Hematopoietic multipotent progenitor cell treated with erythropoietin and hydrocortisone succinate and interleukin-3 and kit ligand, for 8 days (in vitro differentiated cells): ENCODE results near the gene CAMTA1.

Experiments
- DNase-seq: peaks from one replicate; pipeline ENCODE4 v3.0.0-alpha.2; 2015

CAMTA1 gene

DNA sequence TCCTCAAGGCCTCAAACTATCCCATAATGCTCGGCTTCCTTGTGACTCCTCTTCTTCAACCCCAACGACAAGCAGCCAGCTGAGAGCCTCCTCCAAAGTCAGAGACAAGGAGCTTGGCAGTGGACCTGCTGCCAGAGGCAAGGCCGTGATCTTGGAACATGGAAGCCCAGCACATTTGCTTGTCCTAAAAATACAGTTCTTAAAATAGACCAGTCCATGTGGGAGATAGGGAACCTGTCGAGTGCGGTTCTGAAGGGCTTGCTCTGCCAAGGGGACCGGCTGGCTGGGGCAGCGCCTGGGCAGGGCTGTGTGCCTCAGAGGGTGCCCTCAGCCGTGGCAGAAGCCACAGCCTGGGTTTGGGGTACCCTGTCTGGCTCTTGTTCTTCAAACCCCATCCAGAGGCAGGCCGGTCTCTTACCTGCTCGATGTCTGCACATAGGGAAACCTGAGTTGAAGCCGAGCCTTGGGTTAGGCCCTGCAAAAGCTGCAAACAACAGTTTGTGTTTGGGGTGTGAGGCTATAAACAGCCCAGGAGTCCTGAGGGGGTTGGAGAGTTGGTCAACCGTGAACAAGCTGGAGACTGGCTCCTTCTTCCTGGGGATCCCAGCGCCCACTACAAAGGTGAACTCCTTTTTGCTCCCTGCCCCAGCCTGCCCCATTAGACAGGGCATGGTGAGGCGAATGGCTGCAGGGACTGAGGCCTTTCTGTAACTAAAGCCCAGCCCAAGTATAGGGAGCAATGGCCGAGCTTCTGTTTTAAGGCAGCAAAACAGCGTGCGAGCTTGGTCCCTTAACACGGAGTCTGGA, 228.8 kb downstream of the CAMTA1 start:
- no peak for DNase-seq

DNA sequence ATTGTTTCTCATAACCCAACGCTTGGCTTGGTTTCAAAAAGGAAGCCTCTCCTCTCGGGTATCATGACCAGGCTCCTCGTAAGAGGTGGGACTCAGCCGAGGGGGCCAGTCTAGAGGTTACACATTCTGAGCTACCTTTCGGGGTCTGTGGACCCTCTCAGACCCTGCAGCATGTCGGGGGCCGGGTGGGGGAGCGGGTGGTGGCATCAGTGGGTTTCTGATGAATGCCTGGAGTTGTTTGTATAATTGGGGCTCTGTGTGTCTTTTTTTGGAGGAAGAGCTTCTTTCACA, 229.3 kb downstream of the CAMTA1 start:
- no peak for DNase-seq

DNA sequence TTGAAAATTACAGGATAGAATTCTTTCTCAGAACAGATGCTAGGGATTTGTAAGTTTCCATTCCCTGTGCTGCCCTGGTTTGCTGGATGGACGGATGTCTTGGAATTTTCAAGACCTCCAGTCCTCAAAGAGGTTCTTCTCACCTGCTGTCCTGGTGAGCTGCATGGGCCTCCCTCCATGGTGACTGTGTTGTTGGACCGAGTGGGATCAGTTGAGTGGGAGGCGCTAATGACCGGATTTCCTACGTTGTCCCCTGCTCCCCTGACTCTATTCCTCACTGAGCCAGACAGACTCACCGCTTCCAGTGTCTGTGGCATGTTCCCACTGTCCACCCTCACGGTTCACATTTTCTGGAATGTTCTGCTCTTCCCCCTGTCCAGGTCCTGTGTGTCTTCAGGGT, 229.8 kb downstream of the CAMTA1 start:
- no peak for DNase-seq

DNA sequence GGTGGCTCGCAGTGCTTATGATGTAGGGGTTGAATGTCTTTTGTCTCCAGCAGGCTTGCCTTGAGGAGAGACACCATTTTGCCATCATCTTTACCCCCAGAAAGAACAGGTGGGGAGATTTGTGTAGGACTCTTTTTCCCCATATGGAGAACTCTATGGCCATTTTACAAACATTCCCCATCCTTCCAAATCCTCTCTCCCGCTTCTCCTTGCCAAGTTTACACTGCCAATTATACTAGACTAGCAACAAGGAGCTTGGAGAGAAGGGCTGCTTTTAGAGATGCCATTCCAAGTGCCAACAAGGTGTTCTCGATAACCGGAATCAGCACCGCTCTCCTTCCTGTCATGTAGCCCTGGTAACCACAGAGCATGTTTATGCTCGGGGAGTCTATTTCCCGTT, 233.1 kb downstream of the CAMTA1 start:
- DNase-seq: no peak

DNA sequence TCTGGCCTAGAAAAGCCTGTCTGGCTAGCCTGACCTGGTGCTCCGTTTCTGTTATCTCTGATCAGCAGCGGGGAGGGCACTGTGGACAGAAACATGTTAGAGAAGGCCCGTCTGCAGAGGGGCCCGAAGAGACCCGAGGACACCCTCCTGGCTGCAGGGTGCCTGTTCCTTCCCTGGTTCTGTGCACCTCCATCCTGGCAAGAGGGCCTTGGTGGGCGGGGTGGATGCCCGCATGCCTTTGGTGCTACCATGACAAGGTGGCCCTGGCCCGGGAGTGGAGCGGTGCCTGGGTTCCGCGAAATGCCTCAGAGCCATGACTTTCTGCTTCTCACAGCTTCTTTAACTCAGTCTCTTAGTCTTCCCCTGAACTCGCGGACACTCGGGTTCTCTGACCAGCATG, 233.6 kb downstream of the CAMTA1 start:
- no peak for DNase-seq

DNA sequence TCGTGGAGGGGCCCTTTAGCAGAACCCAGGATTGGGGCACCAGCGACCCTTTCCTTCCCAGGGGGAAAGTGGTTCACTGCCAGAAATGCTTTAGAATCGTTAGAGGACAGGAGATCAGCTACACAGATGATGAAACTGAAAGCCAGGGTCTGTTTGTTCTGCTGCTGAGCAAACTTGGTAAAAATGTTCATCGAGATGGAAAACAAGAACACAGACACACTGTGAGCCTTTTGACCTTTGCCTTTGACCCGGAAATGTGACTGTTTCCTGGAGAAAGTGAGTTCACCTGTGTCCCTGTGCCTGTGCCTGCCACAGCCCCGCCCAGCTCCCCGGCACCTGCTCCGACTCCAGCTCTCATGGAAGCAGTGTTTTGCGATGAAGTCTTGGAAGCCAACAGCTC, 234.3 kb downstream of the CAMTA1 start:
- DNase-seq: no peak

DNA sequence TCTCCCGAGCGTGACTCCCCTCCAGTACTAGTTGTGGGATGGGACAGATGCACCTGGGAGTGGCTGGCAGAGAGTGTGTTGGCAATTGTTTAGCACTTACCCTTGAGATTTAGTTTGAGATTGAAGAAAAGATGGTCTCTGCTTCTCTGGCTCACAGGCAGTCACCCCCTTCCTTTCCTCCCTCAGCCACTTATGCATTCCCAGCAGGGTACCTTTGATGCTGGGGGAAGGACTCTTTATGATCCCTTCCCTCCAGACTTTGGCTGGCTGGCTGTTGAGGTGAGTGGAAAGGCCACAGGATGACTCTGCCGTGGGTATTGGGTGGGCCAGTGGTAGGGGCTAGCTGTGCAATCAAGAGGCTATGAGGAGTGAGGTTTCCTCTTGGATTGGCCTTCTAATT, 236.8 kb downstream of the CAMTA1 start:
- DNase-seq: no peak

DNA sequence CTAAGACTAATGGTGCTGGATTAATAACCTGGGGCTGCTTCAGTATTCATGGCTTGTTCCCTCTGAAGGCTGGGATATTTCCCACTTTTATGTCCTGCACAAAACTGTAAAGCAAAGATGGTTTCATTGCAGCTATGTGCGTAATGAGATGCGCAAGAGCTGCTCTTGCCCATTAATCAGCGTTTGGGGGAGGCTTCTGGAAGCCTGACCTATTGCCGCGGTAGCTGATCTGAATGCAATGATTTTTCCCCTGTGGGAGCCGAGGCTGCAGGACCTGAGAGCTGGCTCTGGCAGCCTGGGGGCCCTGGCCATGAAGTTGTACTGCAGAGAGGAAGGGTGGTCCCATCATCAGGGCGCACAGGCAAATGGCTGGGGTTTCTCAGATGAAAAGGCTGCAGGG, 239.8 kb downstream of the CAMTA1 start:
- DNase-seq: no peak

DNA sequence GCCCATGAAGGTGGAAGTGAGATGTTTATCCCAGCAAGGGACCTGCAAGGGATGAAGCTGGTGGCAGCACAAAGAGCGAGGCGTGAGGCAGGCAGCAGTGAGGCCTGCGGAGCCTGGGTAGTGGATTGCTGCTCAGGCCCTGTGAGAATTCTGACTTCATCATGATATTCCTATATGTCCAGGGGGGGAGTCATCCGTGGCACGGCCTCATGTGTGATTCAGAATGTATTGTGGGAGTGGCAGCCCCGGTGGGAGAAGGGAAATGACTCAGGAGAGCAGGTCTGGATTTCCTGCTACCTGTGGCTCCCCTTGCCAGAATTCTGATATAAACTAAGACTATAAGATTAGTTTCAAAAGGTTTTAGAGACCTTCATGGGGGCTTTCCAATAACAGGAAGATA, 240.9 kb downstream of the CAMTA1 start:
- DNase-seq: no peak

DNA sequence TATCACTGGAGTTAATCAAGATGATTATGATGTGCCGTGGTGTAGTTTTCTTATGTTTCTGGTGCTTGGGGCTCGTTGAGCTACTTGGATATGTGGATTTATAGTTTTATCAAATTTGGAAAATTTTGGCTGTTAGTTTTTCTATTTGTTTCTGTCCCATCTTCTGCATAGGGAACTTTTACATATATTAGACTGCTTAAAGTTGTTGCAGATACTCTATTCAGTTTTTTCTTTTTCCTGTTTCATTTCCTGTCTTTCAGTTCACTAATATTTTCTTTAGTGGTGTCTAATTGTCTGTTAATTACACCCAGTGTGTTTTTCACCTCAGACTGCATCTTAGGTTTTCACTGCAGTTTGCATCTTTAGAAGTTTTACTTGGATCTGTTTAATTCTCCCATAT, 247.7 kb downstream of the CAMTA1 start:
- DNase-seq: no peak

DNA sequence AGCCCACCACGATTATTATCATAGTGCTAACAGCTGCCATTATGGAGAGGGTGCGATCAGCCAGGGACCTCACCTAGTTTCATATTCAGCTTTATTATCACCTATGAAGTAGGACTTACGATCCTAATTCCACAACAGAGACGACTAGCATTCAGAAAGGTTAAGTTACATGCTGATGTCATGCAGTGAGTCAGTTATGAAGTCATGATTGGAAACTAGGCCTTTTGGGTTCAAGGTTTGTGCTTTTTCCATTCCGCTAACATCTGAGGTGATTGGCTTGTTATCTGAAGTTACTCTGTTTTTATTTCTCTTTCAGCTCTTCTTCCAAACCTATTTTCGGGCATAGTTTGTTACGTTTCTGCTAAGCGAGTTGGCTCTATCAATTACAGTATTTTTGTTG, 251.1 kb downstream of the CAMTA1 start:
- DNase-seq: no peak

DNA sequence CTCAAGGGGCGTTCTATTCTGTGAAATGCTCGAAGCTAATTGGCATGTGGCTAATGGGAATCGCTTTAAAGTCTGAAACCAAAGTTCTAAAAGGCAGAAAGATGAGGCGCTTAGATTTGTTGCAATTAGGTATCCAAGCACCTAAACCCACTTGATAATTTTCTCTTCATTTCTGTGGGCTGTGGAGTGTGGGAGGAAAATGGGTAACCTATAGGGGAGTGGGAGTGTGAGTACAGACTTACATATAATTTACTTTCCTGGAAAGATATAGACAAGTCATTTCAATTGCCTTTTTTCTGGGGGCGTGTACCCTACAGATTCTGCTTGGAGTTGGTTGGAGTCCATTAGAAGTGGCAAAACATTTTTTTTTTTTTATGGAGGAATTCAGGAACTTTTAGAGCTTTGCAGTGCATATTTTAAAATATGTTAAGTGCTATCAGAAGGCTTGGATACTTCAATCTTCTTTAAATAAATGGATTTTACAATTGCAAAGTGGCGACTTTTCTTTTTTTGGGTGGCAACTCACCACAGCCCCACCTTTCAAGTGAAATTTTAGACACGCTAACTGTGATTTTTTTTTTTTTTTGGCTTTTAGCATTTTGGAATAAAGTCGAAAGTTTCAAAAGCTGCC, 254.5 kb downstream of the CAMTA1 start:
- DNase-seq: no peak

DNA sequence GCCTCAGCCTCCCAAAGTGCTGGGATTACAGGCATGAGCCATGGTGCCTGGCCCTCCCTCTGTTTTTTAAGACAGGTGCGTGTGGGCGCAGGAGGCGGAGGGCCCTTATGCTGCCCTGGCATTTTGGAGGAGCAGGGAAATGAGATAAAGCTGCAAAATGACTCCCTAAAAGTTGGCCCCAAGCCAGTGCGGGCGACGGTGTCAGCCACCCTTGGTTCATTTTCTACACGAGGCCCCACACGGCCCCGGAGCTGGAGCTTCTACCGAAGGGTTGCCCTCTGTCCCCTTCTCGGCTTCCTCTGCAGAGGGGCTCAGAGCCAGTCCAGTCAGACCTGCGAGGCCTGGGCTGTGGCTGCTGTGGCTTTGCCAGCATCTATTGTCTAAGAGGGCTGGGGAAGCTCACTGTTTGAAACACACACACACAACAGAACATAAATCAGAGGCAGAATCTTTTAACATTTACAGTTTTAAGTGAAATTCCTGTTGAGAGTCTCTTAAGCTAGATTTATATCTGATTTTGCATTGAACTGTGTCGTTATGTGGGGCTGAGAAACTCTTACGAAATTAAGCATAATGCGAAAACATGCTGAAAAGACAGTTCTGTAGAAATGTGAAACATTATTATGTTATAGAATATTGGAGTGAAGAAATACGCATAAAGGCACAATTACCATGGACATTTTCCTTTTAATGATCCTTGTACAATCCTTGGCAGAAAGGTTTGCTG, 255.9 kb downstream of the CAMTA1 start:
- DNase-seq: no peak

DNA sequence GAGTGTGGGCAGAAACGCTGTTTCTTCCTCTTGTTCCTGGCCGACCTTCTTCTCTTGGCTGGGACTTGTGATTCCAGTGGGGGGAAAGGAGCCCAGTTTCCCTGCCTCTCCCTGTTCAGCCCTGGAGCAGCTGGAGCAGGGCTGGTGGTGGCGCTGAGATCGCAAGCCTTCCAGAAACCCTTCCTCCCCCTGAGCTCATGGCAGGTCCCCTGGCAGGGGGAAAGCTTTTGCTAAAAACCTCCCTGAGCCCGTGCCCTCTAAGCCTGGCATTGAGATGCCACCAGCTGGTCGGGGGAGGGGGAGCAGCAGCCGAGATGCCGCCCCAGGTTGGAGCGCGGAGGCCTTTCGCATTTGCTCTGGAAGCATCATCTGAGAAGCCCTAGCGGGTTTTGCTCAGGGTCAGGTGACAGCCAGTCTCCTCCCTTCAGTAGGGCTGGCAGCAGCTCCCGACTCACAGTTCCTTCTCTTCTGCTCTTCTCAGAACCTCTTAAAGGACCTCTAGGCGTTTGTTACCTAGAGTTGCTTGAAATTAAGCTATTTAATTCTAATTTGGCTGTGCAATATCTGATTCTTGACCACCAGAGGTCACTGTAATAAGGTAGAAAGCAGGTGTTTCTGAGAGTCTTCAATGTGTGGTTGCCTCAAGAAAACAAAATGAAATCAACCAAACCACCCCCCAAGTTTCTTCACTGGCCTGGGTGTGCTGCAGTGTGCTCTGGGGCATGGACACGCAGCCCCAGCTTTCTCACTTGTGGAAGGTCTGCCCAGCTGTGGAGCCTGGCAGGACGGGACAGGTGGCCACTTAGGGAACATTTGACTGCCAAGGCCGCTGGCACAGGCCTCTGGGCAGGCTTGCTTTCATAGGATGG, 257.3 kb downstream of the CAMTA1 start:
- DNase-seq: peak; percentile 31

DNA sequence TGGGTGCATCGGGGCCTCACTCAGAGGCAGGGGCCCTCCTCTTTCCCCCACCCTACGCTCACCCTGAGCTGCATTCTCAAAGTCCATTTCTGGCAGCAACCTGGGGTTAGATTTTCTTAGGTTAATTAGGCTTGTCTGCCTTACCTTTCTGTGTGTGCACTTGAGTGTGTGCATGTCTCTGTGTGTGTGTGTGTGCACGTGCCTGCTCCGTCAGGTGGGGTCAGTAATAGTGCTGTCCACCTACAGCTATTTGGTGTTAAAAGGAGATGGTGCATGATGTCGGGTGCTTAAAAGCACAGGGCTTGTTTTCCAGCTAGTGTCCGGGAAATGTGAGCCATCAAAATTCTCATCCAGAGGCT, 257.9 kb downstream of the CAMTA1 start:
- no peak for DNase-seq

DNA sequence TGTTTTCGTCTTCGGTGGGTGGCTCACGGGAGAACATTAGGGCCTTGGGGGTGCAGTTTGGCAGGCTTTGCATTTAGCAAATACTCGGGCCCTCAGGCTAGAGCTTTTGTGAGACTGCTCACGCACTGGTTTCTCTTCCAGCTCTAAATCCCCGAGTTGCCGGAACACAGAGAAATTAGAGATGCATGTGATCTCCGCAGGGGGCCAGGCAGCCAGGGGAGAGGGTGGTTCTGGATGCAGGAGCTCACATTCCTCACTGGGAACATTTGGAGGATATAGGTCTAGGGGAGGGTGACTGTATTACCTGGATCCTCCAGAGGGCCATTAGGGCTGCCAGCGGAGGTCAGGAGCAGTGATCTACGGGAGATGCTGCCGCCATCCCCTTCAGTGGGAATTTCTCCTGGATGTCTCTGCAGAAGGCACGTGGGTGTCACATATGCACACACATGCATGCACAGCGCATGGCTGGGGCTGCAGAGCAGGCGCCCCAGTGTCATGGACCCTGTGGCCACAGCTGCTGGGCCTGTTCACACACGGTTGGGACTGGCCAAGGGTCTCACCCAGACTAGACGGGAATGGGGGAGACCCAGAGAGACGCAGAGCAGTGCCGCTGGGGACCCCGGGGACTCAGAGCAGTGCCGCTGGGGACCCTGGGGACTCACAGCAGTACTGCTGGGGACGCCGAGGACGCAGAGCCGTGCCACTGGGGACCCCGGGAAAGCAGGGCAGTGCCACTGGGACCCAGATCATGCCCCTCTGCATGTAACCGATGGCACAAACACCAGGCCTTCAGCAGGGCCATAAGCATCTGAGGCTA, 258.7 kb downstream of the CAMTA1 start:
- no peak for DNase-seq

DNA sequence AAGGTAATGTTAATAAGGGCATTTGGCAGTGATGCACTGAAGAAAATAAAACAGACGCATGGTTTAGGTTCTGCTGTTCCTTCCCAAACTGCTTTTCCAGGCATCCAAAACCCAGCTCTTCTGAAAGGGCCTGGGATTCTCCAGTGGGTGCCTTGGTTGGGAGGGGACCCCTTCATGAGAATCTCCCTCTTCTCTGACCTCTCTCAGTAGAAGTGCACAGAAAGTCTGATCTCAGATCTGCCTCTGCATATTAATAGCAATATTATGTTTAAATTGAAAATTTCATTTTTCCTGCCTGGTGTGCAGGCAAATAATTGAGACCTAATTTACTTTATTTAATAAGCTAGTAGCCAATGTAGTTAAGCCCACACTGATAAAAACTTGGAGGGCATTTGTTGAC, 260.6 kb downstream of the CAMTA1 start:
- no peak for DNase-seq

DNA sequence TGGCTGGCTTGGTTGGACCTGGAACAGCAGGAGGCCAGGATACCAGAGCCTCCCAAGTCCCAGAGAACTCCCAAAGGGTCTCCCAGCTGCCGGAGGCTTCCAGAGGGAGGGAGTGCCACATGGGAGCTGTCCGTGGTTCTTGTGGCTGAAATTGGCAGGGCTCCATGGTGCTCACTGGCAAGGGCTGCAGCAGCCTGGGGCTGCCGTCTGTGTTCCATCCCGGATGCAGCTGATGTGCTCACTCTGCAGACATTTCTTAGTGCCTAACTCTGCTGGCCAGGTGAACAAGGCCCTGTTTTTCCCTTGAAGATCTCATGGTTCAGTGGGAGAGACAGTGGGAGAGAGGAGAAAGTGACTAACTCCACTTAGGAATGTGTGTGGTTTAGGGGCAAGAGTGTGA, 261.1 kb downstream of the CAMTA1 start:
- DNase-seq: no peak

DNA sequence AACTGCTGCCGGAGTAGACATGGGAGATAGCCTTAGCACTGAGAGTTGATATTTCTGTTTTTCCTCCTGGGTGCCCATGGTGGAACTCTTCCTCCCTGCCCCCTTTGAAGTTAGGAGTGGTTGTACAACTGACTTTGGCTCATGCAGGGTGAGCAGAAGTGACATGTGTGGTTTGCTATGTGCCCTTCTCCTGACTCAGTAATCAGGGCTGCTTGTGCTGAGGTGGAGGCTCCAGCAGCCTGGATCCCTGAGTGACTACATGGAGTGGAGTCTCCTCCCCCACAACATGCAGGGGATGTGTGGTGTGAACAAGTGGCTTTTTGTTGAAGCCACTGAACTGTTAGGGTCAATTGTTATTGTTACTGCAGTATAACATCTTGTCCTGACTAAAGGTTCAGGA, 261.6 kb downstream of the CAMTA1 start:
- no peak for DNase-seq

DNA sequence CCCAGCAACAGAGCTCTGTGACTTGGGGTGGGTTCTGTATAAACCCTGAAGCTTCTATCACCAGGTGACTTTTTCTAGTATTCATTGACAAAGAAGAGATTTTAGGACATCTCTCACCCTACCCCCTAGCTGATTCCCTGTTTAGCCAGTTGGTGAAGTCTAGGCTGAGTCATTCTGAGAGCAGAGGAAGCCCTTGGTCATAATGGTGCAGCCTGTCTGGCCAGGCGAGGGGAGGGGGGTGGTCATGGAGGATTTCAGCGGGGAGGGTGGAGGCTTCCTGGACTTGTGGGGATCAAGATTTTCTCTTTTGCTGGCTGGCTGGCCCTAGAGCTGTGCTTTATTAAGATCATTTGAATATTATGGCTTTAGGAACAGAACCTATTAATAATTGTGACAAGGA, 262.6 kb downstream of the CAMTA1 start:
- DNase-seq: no peak

DNA sequence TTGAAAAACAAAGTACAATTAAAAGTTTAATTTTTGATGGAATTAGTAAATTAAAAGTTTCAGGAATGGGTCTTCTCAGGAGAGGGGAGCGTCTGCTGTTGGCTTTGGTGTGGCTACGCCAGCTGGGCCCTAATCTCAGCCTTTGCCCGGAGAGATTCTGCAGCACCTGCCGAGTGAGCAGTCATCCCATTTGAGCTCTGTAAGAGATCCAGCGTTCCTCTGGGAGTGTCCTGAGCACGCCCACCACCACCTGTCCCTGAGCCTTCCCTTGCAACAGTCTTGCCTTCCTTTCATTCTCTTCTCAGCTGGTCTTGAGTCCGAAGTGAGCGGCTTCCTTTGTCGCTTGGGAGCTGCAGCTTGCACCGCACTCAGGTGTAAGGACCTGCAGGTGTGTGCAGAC, 263.1 kb downstream of the CAMTA1 start:
- no peak for DNase-seq

DNA sequence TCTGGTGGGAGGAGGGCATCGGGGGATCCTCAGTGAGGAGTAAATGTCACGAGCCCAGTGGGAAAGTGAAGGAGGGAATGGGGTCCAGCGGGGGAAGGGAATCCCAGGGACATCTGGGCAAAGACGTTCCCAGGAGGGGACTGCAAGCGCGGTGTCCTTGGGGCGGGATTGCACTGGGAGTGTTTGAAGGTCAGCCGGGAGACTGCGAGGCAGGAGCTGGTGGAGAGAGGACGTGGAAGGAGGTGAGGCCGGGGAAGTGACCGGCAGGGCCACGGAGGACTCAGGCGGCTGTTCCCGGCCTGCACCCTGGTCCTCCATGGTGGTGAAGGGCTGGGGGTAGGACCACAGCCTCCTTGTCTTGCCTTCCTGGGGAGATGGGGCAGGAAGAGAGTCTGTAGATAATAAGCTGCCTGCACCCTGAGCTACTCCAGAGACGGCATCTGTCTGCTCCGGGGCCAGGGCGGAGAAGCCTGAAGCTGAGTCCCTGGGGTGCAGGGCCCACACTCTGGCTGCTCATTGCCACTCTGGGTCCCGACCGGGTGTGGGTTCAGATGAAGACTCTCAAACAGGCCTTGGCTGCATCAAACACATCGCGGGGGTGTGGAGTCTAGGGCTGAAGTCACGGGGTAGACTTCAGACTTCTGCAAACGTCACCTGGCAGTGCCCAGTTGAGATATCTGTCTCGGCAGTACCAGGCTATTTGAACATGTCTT, 264.8 kb downstream of the CAMTA1 start:
- no peak for DNase-seq
